GM19193 (cell line): ENCODE measurements around the gene MAST2.

Experiments used
- POLR2A ChIP-seq: IDR thresholded peaks from 4 replicates; pipeline ENCODE4 v1.6.1; 2011; ENCODE audit not compliant: insufficient read depth, insufficient read length; ENCODE audit errors: extremely low read depth

MAST2 gene

GRCh38 chr1:45876000-45876617 lies 72.7 kb downstream of the MAST2 start:
- TF ChIP-seq POLR2A = no peak

GRCh38 chr1:45877264-45877663 lies 73.9 kb downstream of the MAST2 start:
- no peak for TF ChIP-seq POLR2A

GRCh38 chr1:45879885-45880598 lies 76.6 kb downstream of the MAST2 start:
- TF ChIP-seq POLR2A = no peak

GRCh38 chr1:45880930-45881329 lies 77.5 kb downstream of the MAST2 start:
- TF ChIP-seq POLR2A = no peak

GRCh38 chr1:45883658-45884057 lies 80.2 kb downstream of the MAST2 start:
- no peak for TF ChIP-seq POLR2A

- TF ChIP-seq POLR2A = no peak
Measured at GRCh38 chr1:45884700-45885099, 81.3 kb downstream of the MAST2 start.

GRCh38 chr1:45886229-45886628 lies 82.8 kb downstream of the MAST2 start:
- no peak for TF ChIP-seq POLR2A

GRCh38 chr1:45887156-45887842 lies 83.9 kb downstream of the MAST2 start:
- no peak for TF ChIP-seq POLR2A

GRCh38 chr1:45890078-45890477 lies 86.7 kb downstream of the MAST2 start:
- TF ChIP-seq POLR2A = no peak

- TF ChIP-seq POLR2A = no peak
Measured at GRCh38 chr1:45891087-45891486, 87.7 kb downstream of the MAST2 start.

- no peak for TF ChIP-seq POLR2A
Measured at GRCh38 chr1:45892068-45892785, 88.8 kb downstream of the MAST2 start.

- TF ChIP-seq POLR2A = no peak
Measured at GRCh38 chr1:45894331-45894730, 90.9 kb downstream of the MAST2 start.

GRCh38 chr1:45894921-45895320 lies 91.5 kb downstream of the MAST2 start:
- TF ChIP-seq POLR2A = no peak

- TF ChIP-seq POLR2A = no peak
Measured at GRCh38 chr1:45895406-45895805, 92.0 kb downstream of the MAST2 start.

GRCh38 chr1:45906883-45907282 lies 103.5 kb downstream of the MAST2 start:
- no peak for TF ChIP-seq POLR2A
